ENCODE data around the gene CALY. TPM values are rescaled to one million over a fixed set of nuclear protein-coding genes. Genes with fewer than 3 reads are reported as not detected.

Gene CALY
- total RNA-seq (2022; extraction: Qiagen RNA extraction), result 0.33 to 1.6 TPM (median 0.74 TPM) in 5 replicates

GRCh38 chr10:133336577-133337369 is at the start of gene CALY:
TSS of gene CALY (minus strand) at chr10:133336896. CDS start at chr10:133328989, 7,907 bp downstream.

GRCh38 chr10:133379152-133379800 is 42.6 kb upstream of the CALY start, which contains the start of gene PAOX:
TSS of gene PAOX (plus strand) at chr10:133379262. CDS start at chr10:133379317, 55 bp downstream.

GRCh38 chr10:133373174-133374090 is 36.7 kb upstream of the CALY start, which contains the start of gene ECHS1:
TSS of gene ECHS1 (minus strand) at chr10:133373354. CDS start at chr10:133373333, 21 bp downstream.

GRCh38 chr10:133357285-133358161 is 20.8 kb upstream of the CALY start, which contains the start of gene FUOM:
TSS of gene FUOM (minus strand) at chr10:133358019. CDS start at chr10:133358007, 12 bp downstream.

GRCh38 chr10:133308421-133309099 is 28.1 kb downstream of the CALY start, which contains the start of the genes TUBGCP2 and ZNF511:
TSS of gene TUBGCP2 (minus strand) at chr10:133308872. CDS start at chr10:133302941, 5,931 bp downstream.
TSS of gene ZNF511 (plus strand) at chr10:133308914. CDS start at chr10:133308944, 30 bp downstream.

GRCh38 chr10:133276435-133277201 is 60.1 kb downstream of the CALY start, which contains the start of gene ADAM8:
TSS of gene ADAM8 (minus strand) at chr10:133276868. CDS start at chr10:133276817, 51 bp downstream.

Other genes with a start within 250 kb of the CALY start
- 0.05 to 0.40 TPM (median 0.14 TPM) in 5 replicates for gene ADGRA1, start 249.0 kb downstream of the CALY start, total RNA-seq (2022; extraction: Qiagen RNA extraction)
- gene KNDC1, start 176.7 kb downstream of the CALY start, total RNA-seq (2022; extraction: Qiagen RNA extraction), result 0.77 to 1.9 TPM (median 1.3 TPM) in 5 replicates
- not detected in 5 replicates for gene UTF1, start 106.7 kb downstream of the CALY start, total RNA-seq (2022; extraction: Qiagen RNA extraction)
- not detected in 5 replicates for gene VENTX, start 99.0 kb downstream of the CALY start, total RNA-seq (2022; extraction: Qiagen RNA extraction)
- gene ADAM8, start 60.0 kb downstream of the CALY start, total RNA-seq (2022; extraction: Qiagen RNA extraction), result 1.9 to 5.1 TPM (median 2.6 TPM) in 5 replicates
- 31.3 to 45.9 TPM (median 44.9 TPM) in 5 replicates for gene TUBGCP2, start 28.0 kb downstream of the CALY start, total RNA-seq (2022; extraction: Qiagen RNA extraction)
- gene ZNF511, start 28.0 kb downstream of the CALY start, total RNA-seq (2022; extraction: Qiagen RNA extraction), result 62.5 to 73.0 TPM (median 70.9 TPM) in 5 replicates
- 0.18 TPM in 1 of 5 replicates, not detected in the others for gene PRAP1, start 10.5 kb upstream of the CALY start, total RNA-seq (2022; extraction: Qiagen RNA extraction)
- 14.3 to 17.4 TPM (median 16.3 TPM) in 5 replicates for gene FUOM, start 21.1 kb upstream of the CALY start, total RNA-seq (2022; extraction: Qiagen RNA extraction)
- gene ECHS1, start 36.5 kb upstream of the CALY start, total RNA-seq (2022; extraction: Qiagen RNA extraction), result 126 to 155 TPM (median 146 TPM) in 5 replicates
- gene PAOX, start 42.4 kb upstream of the CALY start, total RNA-seq (2022; extraction: Qiagen RNA extraction), result 1.5 to 3.1 TPM (median 1.9 TPM) in 5 replicates
- 40.0 to 53.5 TPM (median 52.6 TPM) in 5 replicates for gene MTG1, start 57.3 kb upstream of the CALY start, total RNA-seq (2022; extraction: Qiagen RNA extraction)
- gene SPRN, start 87.7 kb upstream of the CALY start, total RNA-seq (2022; extraction: Qiagen RNA extraction), result 0.13 to 0.39 TPM (median 0.29 TPM) in 5 replicates
- gene SCART1, start 117.0 kb upstream of the CALY start, total RNA-seq (2022; extraction: Qiagen RNA extraction), result 0.07 to 0.24 TPM (median 0.16 TPM) in 5 replicates
- 0.15 to 0.37 TPM (median 0.23 TPM) in 4 of 5 replicates, not detected in the other for gene CYP2E1, start 190.5 kb upstream of the CALY start, total RNA-seq (2022; extraction: Qiagen RNA extraction)
- not detected in 5 replicates for gene SYCE1, start 228.7 kb upstream of the CALY start, total RNA-seq (2022; extraction: Qiagen RNA extraction)

Measured in A549 treated with Mapracorat at 1 μM for 4 hours (cell line).